HL-60 (cell line): ENCODE results near the gene ARL6.
"Not testable (repeated sequence)": the region's sequence is repeated elsewhere in the genome, so short reads cannot be mapped to it uniquely, and the experiment has no call there.

Experiments
- DNase-seq, 2 experiments: peaks; one replicate each; pipeline ENCODE4 v3.0.0-alpha.2; 2010 to 2020; ENCODE audit warnings: low read depth in 1 of 2, low spot score in 1 of 2
- H3K27ac ChIP-seq: fragments of 250-450 bp; sonication (Bioruptor Pico); replicated peaks from 2 replicates; pipeline ENCODE4 v1.5.1; 2020; ENCODE audit warnings: mild to moderate bottlenecking, moderate library complexity
- H3K27me3 ChIP-seq: fragments of 250-450 bp; sonication (Bioruptor Pico); 2 replicates; pipeline ENCODE4 v1.5.1; 2021; ENCODE audit warnings: mild to moderate bottlenecking, moderate library complexity; ENCODE audit not compliant: insufficient read depth, poor library complexity, severe bottlenecking
- H3K4me3 ChIP-seq: replicated peaks from 2 replicates; pipeline ENCODE4 v1.5.1; 2011; ENCODE audit warnings: mild to moderate bottlenecking, control low read depth, low read length; ENCODE audit not compliant: insufficient read depth
- GABPA ChIP-seq: IDR thresholded peaks from 2 replicates; pipeline ENCODE4 v1.6.1; 2012; ENCODE audit warnings: low read depth
- POLR2AphosphoS5 ChIP-seq: IDR thresholded peaks from 2 replicates; pipeline ENCODE4 v1.6.1; 2012; ENCODE audit warnings: low read depth
- SPI1 ChIP-seq: IDR thresholded peaks from 2 replicates; pipeline ENCODE4 v1.6.1; 2012; ENCODE audit warnings: low read depth, mild to moderate bottlenecking, borderline replicate concordance
- TF ChIP-seq, protein P1 (sequence below): IDR thresholded peaks from one replicate; pipeline ENCODE4 v1.5.1; 2011; ENCODE audit warnings: low read length, control low read depth, inconsistent platforms; ENCODE audit not compliant: insufficient read depth
- TF ChIP-seq, protein P2 (sequence below): IDR thresholded peaks from 2 replicates; pipeline ENCODE4 v1.6.1; 2012; ENCODE audit warnings: low read depth; ENCODE audit not compliant: insufficient replicate concordance

ARL6 gene

DNA sequence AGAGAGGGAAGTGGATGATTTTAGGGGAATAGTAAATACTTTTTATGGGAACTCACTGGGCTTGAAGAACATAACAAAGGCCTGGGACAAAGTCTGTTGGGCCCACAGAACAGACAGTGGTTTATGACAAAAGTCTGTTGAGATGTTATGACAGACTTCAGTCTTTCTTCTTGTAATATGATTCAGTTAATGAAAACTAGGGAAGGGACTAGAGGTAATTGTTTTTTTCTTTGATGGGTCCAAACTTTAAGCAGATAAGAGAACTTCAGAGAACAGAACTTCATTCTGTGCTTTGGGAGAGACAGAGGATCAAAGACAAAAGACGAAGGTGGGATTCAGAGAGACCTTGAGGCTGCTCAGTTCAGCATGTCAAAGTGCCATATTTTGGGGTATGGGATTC lies 66.6 kb downstream of the ARL6 start:
- Histone ChIP-seq H3K27ac (no peak overlapping the region), H3K4me3 (no peak overlapping the region), H3K27me3 (no peaks in the 10 kb centered on the region)
- DNase-seq, result no peak
- TF ChIP-seq, protein P1, sequence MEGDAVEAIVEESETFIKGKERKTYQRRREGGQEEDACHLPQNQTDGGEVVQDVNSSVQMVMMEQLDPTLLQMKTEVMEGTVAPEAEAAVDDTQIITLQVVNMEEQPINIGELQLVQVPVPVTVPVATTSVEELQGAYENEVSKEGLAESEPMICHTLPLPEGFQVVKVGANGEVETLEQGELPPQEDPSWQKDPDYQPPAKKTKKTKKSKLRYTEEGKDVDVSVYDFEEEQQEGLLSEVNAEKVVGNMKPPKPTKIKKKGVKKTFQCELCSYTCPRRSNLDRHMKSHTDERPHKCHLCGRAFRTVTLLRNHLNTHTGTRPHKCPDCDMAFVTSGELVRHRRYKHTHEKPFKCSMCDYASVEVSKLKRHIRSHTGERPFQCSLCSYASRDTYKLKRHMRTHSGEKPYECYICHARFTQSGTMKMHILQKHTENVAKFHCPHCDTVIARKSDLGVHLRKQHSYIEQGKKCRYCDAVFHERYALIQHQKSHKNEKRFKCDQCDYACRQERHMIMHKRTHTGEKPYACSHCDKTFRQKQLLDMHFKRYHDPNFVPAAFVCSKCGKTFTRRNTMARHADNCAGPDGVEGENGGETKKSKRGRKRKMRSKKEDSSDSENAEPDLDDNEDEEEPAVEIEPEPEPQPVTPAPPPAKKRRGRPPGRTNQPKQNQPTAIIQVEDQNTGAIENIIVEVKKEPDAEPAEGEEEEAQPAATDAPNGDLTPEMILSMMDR, result no peak
- TF ChIP-seq GABPA, result no peak
- no peak for TF ChIP-seq SPI1
- TF ChIP-seq POLR2AphosphoS5, result no peak
- TF ChIP-seq, protein P2, sequence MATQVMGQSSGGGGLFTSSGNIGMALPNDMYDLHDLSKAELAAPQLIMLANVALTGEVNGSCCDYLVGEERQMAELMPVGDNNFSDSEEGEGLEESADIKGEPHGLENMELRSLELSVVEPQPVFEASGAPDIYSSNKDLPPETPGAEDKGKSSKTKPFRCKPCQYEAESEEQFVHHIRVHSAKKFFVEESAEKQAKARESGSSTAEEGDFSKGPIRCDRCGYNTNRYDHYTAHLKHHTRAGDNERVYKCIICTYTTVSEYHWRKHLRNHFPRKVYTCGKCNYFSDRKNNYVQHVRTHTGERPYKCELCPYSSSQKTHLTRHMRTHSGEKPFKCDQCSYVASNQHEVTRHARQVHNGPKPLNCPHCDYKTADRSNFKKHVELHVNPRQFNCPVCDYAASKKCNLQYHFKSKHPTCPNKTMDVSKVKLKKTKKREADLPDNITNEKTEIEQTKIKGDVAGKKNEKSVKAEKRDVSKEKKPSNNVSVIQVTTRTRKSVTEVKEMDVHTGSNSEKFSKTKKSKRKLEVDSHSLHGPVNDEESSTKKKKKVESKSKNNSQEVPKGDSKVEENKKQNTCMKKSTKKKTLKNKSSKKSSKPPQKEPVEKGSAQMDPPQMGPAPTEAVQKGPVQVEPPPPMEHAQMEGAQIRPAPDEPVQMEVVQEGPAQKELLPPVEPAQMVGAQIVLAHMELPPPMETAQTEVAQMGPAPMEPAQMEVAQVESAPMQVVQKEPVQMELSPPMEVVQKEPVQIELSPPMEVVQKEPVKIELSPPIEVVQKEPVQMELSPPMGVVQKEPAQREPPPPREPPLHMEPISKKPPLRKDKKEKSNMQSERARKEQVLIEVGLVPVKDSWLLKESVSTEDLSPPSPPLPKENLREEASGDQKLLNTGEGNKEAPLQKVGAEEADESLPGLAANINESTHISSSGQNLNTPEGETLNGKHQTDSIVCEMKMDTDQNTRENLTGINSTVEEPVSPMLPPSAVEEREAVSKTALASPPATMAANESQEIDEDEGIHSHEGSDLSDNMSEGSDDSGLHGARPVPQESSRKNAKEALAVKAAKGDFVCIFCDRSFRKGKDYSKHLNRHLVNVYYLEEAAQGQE, result no peak

DNA sequence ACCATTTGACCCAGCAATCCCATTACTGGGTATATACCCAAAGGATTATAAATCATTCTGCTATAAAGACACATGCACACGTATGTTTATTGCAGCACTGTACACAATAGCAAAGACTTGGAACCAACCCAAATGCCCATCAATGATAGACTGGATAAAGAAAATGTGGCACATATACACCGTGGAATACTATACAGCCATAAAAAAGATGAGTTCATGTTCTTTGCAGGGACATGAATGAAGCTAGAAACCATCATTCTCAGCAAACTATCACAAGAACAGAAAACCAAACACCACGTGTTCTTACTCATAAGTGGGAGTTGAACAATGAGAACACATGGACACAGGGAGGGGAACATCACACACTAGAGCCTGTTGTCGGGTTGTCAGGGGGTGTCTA lies 68.6 kb downstream of the ARL6 start:
- not testable (repeated sequence) for H3K4me3 ChIP-seq, H3K27me3 ChIP-seq, H3K27ac ChIP-seq, DNase-seq

DNA sequence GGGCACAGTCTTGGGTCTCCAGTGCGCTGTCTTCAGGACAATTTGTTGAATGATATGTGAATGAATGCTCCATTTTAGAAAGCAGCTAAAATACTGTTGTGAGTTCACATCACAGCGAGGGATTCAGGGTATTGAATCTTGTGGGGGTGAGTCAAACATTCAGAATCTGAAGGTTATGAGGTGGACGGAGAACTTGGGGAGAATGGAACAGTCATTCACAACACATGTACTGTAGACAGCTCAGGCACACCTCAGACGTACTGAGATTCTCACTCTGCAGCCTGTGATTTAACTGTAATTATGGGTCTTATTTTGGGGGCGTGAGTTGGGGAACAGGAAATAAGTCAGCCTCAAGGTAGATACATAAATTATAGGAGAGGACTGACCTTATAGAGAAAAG lies 71.2 kb downstream of the ARL6 start:
- H3K27me3 ChIP-seq, result no peaks in the 10 kb centered on the region
- H3K4me3 ChIP-seq, result no peak overlapping the region
- no peak overlapping the region for H3K27ac ChIP-seq
- DNase-seq, result no peak
- TF ChIP-seq, protein P2, result no peak
- no peak for TF ChIP-seq SPI1
- no peak for TF ChIP-seq GABPA
- TF ChIP-seq, protein P1, result no peak
- no peak for TF ChIP-seq POLR2AphosphoS5

DNA sequence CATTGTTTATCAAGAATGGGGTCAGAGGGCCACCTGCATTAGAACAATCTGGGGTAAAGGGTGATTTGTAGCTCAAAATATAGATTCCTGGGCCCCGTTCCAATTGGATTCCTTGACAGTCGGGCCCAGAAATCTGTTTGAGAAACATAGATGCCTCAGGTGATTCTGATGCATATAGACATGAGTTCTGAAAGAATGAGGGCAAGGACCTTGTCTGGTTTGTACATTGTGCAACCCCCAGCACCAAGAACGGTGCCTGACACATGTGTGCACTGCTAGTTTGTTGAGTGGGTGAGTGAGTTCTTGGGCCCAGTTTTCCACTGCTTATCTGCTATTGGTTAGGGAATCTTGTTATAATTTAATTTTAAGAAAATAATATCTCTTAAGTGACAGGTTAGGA lies 73.8 kb downstream of the ARL6 start:
- TF ChIP-seq GABPA, result no peak
- no peak for TF ChIP-seq SPI1
- no peak for TF ChIP-seq POLR2AphosphoS5
- TF ChIP-seq, protein P2, result no peak
- TF ChIP-seq, protein P1, result no peak
- Histone ChIP-seq H3K27me3 (no peaks in the 10 kb centered on the region), H3K27ac (no peak overlapping the region), H3K4me3 (no peak overlapping the region)
- no peak for DNase-seq
